Measurements from ENCODE around the gene TLK1. TPM values are rescaled to one million over a fixed set of nuclear protein-coding genes. Genes with fewer than 3 reads are reported as not detected.

Gene TLK1
- total and polyA plus RNA-seq, 4 donors: 7.7 to 19.6 (median 15.6) TPM

DNA sequence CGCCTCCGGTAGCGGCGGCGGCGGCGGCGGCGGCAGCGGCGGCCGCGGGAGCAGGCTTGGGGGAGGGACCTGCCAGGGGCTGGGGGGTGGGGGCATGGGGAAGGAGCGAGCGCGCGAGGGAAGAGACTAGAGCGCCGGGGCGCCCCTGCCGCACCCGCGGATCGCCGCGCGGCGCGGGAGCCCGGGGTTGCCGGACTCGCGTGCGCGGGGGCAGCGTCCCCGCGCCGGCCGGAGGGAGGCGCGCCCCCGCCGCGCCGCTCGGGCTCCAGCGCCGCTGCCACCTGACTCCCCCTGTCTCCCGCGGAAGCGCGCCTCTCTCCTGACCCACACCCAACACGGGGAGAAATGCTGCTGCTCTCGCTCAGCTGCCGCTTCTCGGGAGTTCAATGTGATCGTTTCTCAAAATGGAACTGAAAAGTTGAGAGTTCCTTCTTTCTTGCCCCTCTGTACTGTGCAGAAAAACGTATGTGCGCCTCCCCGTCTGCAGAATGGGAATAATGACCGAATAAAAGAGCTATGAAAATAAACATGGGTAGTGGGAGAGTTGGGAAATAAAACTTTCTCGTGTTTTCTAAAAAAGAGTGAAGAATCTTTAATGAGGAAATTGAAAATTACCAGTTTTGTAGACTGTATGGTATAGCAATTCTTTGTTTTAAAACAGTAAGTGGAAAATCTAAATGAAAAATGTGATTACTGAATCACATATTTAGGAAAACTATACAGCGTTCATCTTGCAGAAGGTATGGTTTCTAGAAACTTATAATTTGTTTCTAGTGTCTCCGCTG lies 455 bp upstream of the TLK1 start:
- peak overlapping the region; percentile 76 to 100 (median 87) for H3K4me3 ChIP-seq (ENCODE audit: low read depth in 1 of 3, low read length in 3 of 3)
- TF ChIP-seq, protein P1, sequence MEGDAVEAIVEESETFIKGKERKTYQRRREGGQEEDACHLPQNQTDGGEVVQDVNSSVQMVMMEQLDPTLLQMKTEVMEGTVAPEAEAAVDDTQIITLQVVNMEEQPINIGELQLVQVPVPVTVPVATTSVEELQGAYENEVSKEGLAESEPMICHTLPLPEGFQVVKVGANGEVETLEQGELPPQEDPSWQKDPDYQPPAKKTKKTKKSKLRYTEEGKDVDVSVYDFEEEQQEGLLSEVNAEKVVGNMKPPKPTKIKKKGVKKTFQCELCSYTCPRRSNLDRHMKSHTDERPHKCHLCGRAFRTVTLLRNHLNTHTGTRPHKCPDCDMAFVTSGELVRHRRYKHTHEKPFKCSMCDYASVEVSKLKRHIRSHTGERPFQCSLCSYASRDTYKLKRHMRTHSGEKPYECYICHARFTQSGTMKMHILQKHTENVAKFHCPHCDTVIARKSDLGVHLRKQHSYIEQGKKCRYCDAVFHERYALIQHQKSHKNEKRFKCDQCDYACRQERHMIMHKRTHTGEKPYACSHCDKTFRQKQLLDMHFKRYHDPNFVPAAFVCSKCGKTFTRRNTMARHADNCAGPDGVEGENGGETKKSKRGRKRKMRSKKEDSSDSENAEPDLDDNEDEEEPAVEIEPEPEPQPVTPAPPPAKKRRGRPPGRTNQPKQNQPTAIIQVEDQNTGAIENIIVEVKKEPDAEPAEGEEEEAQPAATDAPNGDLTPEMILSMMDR (IDR thresholded peaks at IDR 0.05; ENCODE audit: low read depth, low read length, missing input control): no peak
- TF ChIP-seq RAD21 (IDR thresholded peaks at IDR 0.05) (peak in 1 of 2 donors; percentile 47), TAF1 (conservative IDR thresholded peaks at IDR 0.05) (peak; percentile 35), EGR1 (IDR thresholded peaks at IDR 0.05; ENCODE audit: low read depth in 2 of 2) (no peak), HNF4G (IDR thresholded peaks at IDR 0.05) (no peak), YY1 (IDR thresholded peaks at IDR 0.05) (peak; percentile 38), HNF4A (conservative IDR thresholded peaks at IDR 0.05) (peak in 1 of 2 donors; percentile 13)
- no peaks in the 10 kb centered on the region for H3K9me3 ChIP-seq (ENCODE audit: control insufficient read depth in 4 of 4, low read length in 3 of 4)
- no peaks in the 10 kb centered on the region for H3K36me3 ChIP-seq (ENCODE audit: control insufficient read depth in 4 of 4, insufficient read depth in 3 of 4, low read depth in 1 of 4, low read length in 3 of 4)
- peaks cover 2 to 33% (median 19%) of the 10 kb centered on the region in 4 donors for H3K4me1 ChIP-seq (ENCODE audit: control insufficient read depth in 4 of 4, insufficient read depth in 4 of 4, low read length in 3 of 4)
- peak; percentile 75 for DNase-seq (ENCODE audit: low spot score)
- H3K27me3 ChIP-seq (ENCODE audit: control insufficient read depth in 4 of 4, insufficient read depth in 4 of 4, low read length in 3 of 4): no peaks in the 10 kb centered on the region
- under 1% methylated on average over 65 of the region's 65 CpGs for WGBS
- H3K27ac ChIP-seq (ENCODE audit: low read depth in 1 of 2, low read length in 2 of 2): peak overlapping the region; percentile 95 to 98
- H3K9ac ChIP-seq (ENCODE audit: low read depth in 1 of 2, low read length in 2 of 2): peak overlapping the region; percentile 83 to 86

DNA sequence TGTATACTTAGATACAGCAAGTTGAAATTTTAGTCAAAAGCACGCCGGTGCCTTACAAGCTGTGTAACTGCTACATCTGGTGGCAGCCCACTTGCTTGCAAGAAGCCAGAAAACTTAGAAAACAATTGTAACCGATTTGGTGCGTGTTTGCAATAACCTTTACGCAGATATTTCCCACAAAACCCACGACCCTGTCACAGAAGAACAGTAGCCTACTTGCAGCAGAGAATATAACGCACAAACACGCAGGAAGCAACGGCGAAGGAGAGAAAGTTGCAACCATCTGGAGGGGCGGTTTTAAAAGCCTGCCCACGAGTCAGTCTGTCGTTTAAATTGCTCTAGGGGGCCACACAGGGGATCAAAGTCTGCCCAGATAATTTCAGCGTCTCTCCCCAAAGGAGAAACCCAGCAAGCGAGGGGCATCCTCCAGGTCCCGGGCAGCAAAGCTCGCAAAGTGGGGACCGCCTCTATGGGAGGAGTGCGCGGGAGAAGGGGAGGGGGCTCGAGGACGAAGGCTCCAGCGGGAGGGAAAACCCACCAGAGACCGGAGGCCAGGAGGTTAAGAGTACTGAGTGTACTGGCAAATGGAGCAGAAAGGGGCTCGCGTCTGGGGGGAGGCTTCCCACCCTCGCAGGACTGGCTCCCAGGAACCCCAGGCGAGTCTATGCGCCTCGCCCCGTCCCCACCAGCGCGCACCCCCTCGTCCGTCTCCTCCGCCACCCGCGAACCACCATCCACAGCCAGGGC lies 1.1 kb downstream of the TLK1 start:
- DNase-seq (ENCODE audit: low spot score): peak; percentile 69
- Histone ChIP-seq H3K27ac (ENCODE audit: low read depth in 1 of 2, low read length in 2 of 2) (peak overlapping the region; percentile 95 to 98), H3K9ac (ENCODE audit: low read depth in 1 of 2, low read length in 2 of 2) (peak overlapping the region; percentile 59 to 85), H3K27me3 (ENCODE audit: control insufficient read depth in 4 of 4, insufficient read depth in 4 of 4, low read length in 3 of 4) (no peaks in the 10 kb centered on the region), H3K36me3 (ENCODE audit: control insufficient read depth in 4 of 4, insufficient read depth in 3 of 4, low read depth in 1 of 4, low read length in 3 of 4) (no peaks in the 10 kb centered on the region), H3K4me3 (ENCODE audit: low read depth in 1 of 3, low read length in 3 of 3) (peak overlapping the region; percentile 89 to 100 (median 95)), H3K9me3 (ENCODE audit: control insufficient read depth in 4 of 4, low read length in 3 of 4) (no peaks in the 10 kb centered on the region), H3K4me1 (ENCODE audit: control insufficient read depth in 4 of 4, insufficient read depth in 4 of 4, low read length in 3 of 4) (peaks cover 2 to 33% (median 13%) of the 10 kb centered on the region in 4 donors)
- under 1% methylated on average over 38 of the region's 38 CpGs for WGBS
- TF ChIP-seq RAD21 (IDR thresholded peaks at IDR 0.05): peak; percentile 79 to 80
- TF ChIP-seq NR2F2 (IDR thresholded peaks at IDR 0.05): no peak
- TF ChIP-seq, protein P1 (IDR thresholded peaks at IDR 0.05; ENCODE audit: low read depth, low read length, missing input control): peak; percentile 37

DNA sequence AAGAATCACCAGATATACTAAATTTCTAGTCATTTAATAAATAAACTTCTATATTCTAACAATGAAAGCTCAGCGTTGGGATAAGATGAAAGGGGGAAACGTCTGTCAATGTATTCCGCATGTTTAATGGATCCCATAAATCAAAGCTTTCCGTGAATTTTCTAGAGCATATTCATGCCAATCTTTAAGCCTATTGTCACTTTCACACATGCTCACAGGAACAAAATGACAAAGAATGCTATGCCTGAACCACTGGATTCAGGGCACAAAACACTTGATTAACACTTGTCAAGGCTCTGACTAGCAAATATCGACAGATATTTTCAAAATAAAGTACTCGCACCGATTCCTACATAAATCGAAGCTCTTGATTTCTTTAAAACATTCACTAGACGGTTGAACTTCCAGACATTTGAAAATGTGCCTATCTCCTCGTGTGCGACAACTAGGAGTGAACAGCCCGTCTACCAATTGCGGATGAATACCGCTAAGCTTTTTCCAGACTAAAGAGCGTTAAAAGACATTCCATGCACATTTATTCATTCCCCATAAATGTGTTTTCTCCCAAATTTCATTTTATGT lies 1.8 kb downstream of the TLK1 start:
- WGBS: 4% methylated on average over 15 of the region's 15 CpGs
- no peaks in the 10 kb centered on the region for H3K27me3 ChIP-seq (ENCODE audit: control insufficient read depth in 4 of 4, insufficient read depth in 4 of 4, low read length in 3 of 4)
- no peaks in the 10 kb centered on the region for H3K36me3 ChIP-seq (ENCODE audit: control insufficient read depth in 4 of 4, insufficient read depth in 3 of 4, low read depth in 1 of 4, low read length in 3 of 4)
- peaks cover 4 to 40% (median 15%) of the 10 kb centered on the region in 4 donors for H3K4me1 ChIP-seq (ENCODE audit: control insufficient read depth in 4 of 4, insufficient read depth in 4 of 4, low read length in 3 of 4)
- no peaks in the 10 kb centered on the region for H3K9me3 ChIP-seq (ENCODE audit: control insufficient read depth in 4 of 4, low read length in 3 of 4)
- H3K9ac ChIP-seq (ENCODE audit: low read depth in 1 of 2, low read length in 2 of 2): peak overlapping the region; percentile 59 to 85
- peak overlapping the region; percentile 95 to 98 for H3K27ac ChIP-seq (ENCODE audit: low read depth in 1 of 2, low read length in 2 of 2)
- peak overlapping the region; percentile 89 to 100 (median 95) for H3K4me3 ChIP-seq (ENCODE audit: low read depth in 1 of 3, low read length in 3 of 3)
- no peak for DNase-seq (ENCODE audit: low spot score)
- TF ChIP-seq, protein P2, sequence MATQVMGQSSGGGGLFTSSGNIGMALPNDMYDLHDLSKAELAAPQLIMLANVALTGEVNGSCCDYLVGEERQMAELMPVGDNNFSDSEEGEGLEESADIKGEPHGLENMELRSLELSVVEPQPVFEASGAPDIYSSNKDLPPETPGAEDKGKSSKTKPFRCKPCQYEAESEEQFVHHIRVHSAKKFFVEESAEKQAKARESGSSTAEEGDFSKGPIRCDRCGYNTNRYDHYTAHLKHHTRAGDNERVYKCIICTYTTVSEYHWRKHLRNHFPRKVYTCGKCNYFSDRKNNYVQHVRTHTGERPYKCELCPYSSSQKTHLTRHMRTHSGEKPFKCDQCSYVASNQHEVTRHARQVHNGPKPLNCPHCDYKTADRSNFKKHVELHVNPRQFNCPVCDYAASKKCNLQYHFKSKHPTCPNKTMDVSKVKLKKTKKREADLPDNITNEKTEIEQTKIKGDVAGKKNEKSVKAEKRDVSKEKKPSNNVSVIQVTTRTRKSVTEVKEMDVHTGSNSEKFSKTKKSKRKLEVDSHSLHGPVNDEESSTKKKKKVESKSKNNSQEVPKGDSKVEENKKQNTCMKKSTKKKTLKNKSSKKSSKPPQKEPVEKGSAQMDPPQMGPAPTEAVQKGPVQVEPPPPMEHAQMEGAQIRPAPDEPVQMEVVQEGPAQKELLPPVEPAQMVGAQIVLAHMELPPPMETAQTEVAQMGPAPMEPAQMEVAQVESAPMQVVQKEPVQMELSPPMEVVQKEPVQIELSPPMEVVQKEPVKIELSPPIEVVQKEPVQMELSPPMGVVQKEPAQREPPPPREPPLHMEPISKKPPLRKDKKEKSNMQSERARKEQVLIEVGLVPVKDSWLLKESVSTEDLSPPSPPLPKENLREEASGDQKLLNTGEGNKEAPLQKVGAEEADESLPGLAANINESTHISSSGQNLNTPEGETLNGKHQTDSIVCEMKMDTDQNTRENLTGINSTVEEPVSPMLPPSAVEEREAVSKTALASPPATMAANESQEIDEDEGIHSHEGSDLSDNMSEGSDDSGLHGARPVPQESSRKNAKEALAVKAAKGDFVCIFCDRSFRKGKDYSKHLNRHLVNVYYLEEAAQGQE (IDR thresholded peaks at IDR 0.05): no peak
- TF ChIP-seq, protein P3, sequence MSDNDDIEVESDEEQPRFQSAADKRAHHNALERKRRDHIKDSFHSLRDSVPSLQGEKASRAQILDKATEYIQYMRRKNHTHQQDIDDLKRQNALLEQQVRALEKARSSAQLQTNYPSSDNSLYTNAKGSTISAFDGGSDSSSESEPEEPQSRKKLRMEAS (IDR thresholded peaks at IDR 0.05): no peak
- TF ChIP-seq GABPA (IDR thresholded peaks at IDR 0.05 in 1 of 2, conservative IDR thresholded peaks at IDR 0.05 in 1 of 2): no peak
- TF ChIP-seq, protein P4, sequence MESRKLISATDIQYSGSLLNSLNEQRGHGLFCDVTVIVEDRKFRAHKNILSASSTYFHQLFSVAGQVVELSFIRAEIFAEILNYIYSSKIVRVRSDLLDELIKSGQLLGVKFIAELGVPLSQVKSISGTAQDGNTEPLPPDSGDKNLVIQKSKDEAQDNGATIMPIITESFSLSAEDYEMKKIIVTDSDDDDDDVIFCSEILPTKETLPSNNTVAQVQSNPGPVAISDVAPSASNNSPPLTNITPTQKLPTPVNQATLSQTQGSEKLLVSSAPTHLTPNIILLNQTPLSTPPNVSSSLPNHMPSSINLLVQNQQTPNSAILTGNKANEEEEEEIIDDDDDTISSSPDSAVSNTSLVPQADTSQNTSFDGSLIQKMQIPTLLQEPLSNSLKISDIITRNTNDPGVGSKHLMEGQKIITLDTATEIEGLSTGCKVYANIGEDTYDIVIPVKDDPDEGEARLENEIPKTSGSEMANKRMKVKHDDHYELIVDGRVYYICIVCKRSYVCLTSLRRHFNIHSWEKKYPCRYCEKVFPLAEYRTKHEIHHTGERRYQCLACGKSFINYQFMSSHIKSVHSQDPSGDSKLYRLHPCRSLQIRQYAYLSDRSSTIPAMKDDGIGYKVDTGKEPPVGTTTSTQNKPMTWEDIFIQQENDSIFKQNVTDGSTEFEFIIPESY (IDR thresholded peaks at IDR 0.05): no peak
- TF ChIP-seq TAF1 (conservative IDR thresholded peaks at IDR 0.05): no peak
- TF ChIP-seq SP1 (IDR thresholded peaks at IDR 0.05): no peak
- TF ChIP-seq RXRA (IDR thresholded peaks at IDR 0.05): no peak
